Testis (tissue), 2 donors: ENCODE results near the gene STAMBPL1.
"Not testable (repeated sequence)": the region's sequence is repeated elsewhere in the genome, so short reads cannot be mapped to it uniquely, and the experiment has no call there.

Source experiments
- POLR2A ChIP-seq: fragments of 450-650 bp; IDR thresholded peaks from one replicate; pipeline ENCODE4 v1.6.1; 2017; ENCODE audit warnings: antibody characterized with exemption, mild to moderate bottlenecking, moderate library complexity
- TF ChIP-seq, protein P1 (sequence below), 3 experiments: fragments of 450-650 bp in 2 of 3; fragments of 200-600 bp in 1 of 3; sonication (generic) in 1 of 3; IDR thresholded peaks; one replicate each; pipeline ENCODE4 v1.5.1; 2016 to 2019; ENCODE audit warnings: antibody characterized with exemption in 3 of 3, mild to moderate bottlenecking in 2 of 3, moderate library complexity in 1 of 3

- TF ChIP-seq, protein P1, sequence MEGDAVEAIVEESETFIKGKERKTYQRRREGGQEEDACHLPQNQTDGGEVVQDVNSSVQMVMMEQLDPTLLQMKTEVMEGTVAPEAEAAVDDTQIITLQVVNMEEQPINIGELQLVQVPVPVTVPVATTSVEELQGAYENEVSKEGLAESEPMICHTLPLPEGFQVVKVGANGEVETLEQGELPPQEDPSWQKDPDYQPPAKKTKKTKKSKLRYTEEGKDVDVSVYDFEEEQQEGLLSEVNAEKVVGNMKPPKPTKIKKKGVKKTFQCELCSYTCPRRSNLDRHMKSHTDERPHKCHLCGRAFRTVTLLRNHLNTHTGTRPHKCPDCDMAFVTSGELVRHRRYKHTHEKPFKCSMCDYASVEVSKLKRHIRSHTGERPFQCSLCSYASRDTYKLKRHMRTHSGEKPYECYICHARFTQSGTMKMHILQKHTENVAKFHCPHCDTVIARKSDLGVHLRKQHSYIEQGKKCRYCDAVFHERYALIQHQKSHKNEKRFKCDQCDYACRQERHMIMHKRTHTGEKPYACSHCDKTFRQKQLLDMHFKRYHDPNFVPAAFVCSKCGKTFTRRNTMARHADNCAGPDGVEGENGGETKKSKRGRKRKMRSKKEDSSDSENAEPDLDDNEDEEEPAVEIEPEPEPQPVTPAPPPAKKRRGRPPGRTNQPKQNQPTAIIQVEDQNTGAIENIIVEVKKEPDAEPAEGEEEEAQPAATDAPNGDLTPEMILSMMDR (IDR thresholded peaks at IDR 0.05), result not testable (repeated sequence)
- TF ChIP-seq POLR2A, result not testable (repeated sequence)
Measured at GRCh38 chr10:88837632-88838031, 42.4 kb upstream of the STAMBPL1 start.
